ENCODE data around the gene RNF121. TPM values are rescaled to one million over a fixed set of nuclear protein-coding genes. Genes with fewer than 3 reads are reported as not detected.

The RNF121 gene
- total and polyA plus RNA-seq, 2 of the 8 experiments (the other 6 are each of a cell fraction or from before 2014, with no cell fraction given) = 39.7 to 51.6 TPM

- Histone ChIP-seq H3K4me2 (ENCODE audit: insufficient read depth in 1 of 2, low read depth in 2 of 2, low read length in 2 of 2) (no peak overlapping the region), H3K79me1 (ENCODE audit: low read depth, low read length) (no peaks in the 10 kb centered on the region), H3K9me3 (ENCODE audit: insufficient read depth in 2 of 2, low read depth in 1 of 2, low read length in 1 of 2) (no peaks in the 10 kb centered on the region), H3K27ac (ENCODE audit: low read depth, low read length) (no peak overlapping the region), H3K79me2 (ENCODE audit: control insufficient read depth in 1 of 2, insufficient read depth in 2 of 2, low read length in 2 of 2) (no peaks in the 10 kb centered on the region), H4K8ac (ENCODE audit: extremely low read depth, insufficient read depth, low read length) (no peak overlapping the region), H4K5ac (ENCODE audit: insufficient read length, low read depth, low read length) (no peak overlapping the region), H3K4ac (replicated peaks; ENCODE audit: insufficient read length, low read depth, low read length) (no peak overlapping the region), H3K9ac (replicated peaks in 1 of 4; ENCODE audit: extremely low read depth in 1 of 4, low read depth in 3 of 4, low read length in 3 of 4) (no peak overlapping the region), H2BK12ac (ENCODE audit: low read depth, low read length) (no peak overlapping the region), H3K14ac (ENCODE audit: insufficient read length) (no peak overlapping the region), H3K27me3 (replicated peaks in 1 of 4; ENCODE audit: control insufficient read depth in 3 of 4, extremely low read depth in 1 of 4, insufficient read depth in 3 of 4, low read length in 3 of 4) (no peaks in the 10 kb centered on the region), H3K56ac (replicated peaks; ENCODE audit: insufficient read length, low read depth, low read length) (no peak overlapping the region), H2BK5ac (ENCODE audit: low read depth, low read length) (no peak overlapping the region), H3K4me1 (replicated peaks in 1 of 4; ENCODE audit: control insufficient read depth in 3 of 4, insufficient read depth in 4 of 4, low read length in 3 of 4) (no peaks in the 10 kb centered on the region), H4K91ac (replicated peaks; ENCODE audit: insufficient read length, low read length) (no peak overlapping the region), H2BK120ac (replicated peaks; ENCODE audit: low read depth, low read length) (no peak overlapping the region), H2AK5ac (ENCODE audit: low read depth, low read length) (no peak overlapping the region), H2BK15ac (ENCODE audit: low read length) (no peak overlapping the region), H2BK20ac (ENCODE audit: low read length) (no peak overlapping the region), H3K23ac (ENCODE audit: insufficient read length) (no peak overlapping the region), H3K23me2 (ENCODE audit: low read depth, low read length) (no peaks in the 10 kb centered on the region), H2AFZ (ENCODE audit: low read length) (no peak overlapping the region), H3K18ac (ENCODE audit: extremely low read depth, low read length) (no peak overlapping the region), H4K20me1 (replicated peaks in 1 of 2; ENCODE audit: control insufficient read depth in 1 of 2, insufficient read depth in 2 of 2, low read length in 2 of 2) (no peaks in the 10 kb centered on the region), H3K36me3 (ENCODE audit: control insufficient read depth in 2 of 4, insufficient read depth in 4 of 4, low read length in 3 of 4) (peaks cover 0 to 3% (median 0%) of the 10 kb centered on the region in 4 experiments; a peak in 3 of 8 replicates), H3K4me3 (ENCODE audit: extremely low read depth in 1 of 4, insufficient read depth in 2 of 4, low read depth in 3 of 4, low read length in 4 of 4) (no peak overlapping the region)
- no peak for TF ChIP-seq FOSL1 (IDR thresholded peaks at IDR 0.05; ENCODE audit: insufficient read depth, low read depth, low read length)
- TF ChIP-seq SUZ12 (IDR thresholded peaks at IDR 0.05; ENCODE audit: low read length) = no peak
- TF ChIP-seq CHD2 (IDR thresholded peaks at IDR 0.05; ENCODE audit: low read length) = no peak
- TF ChIP-seq JUND (IDR thresholded peaks at IDR 0.05; ENCODE audit: low read length) = no peak
- TF ChIP-seq POU5F1 (IDR thresholded peaks at IDR 0.05; ENCODE audit: low read depth, low read length) = no peak
- TF ChIP-seq BCL11A (IDR thresholded peaks at IDR 0.05; ENCODE audit: low read depth in 2 of 2, low read length in 2 of 2) = no peak
- no peak for TF ChIP-seq CBX5 (IDR thresholded peaks at IDR 0.05; ENCODE audit: low read depth, low read length)
- TF ChIP-seq YY1 (IDR thresholded peaks at IDR 0.05; ENCODE audit: low read depth, low read length) = no peak
- no peak for TF ChIP-seq CHD1 (IDR thresholded peaks at IDR 0.05; ENCODE audit: low read depth, low read length)
- no peak for TF ChIP-seq SIX5 (IDR thresholded peaks at IDR 0.05; ENCODE audit: low read depth, low read length)
- TF ChIP-seq TAF7 (optimal IDR thresholded peaks at IDR 0.05; ENCODE audit: borderline replicate concordance, low read depth, low read length) = no peak
- FAIRE-seq (no peak), DNase-seq (ENCODE audit: low read depth in 1 of 2, low spot score in 2 of 2) (no peak)
- ChIA-PET POLR2A (ENCODE audit: partially characterized antibody) (no interaction called here), CTCF (ENCODE audit: partially characterized antibody) (no interaction called here)
- 89% methylated on average over 9 of the region's 9 CpGs; no CpG with 5 or more reads in 1 of the 2 experiments for WGBS, 2 experiments (ENCODE audit: extremely low coverage in 1 of 2, insufficient coverage in 1 of 2, insufficient read length in 1 of 2, insufficient replicate concordance in 2 of 2, low coverage in 1 of 2, low lambda C conversion rate in 2 of 2, missing lambda C conversion rate in 1 of 2)
Measured at GRCh38 chr11:71908218-71908617, 20.6 kb upstream of the RNF121 start.

Measured in H1 (cell line).